Skin epidermis (tissue), 12 donors: ENCODE results near the gene EP400.

ENCODE experiments used
- H3K27ac ChIP-seq, 21 experiments: fragments of 200-600 bp; sonication (generic) in 11 of 21; one replicate each; pipeline ENCODE4 v1.5.0; 2020; ENCODE audit warnings: mild to moderate bottlenecking in 3 of 21, inconsistent platforms in 2 of 21, moderate library complexity in 2 of 21
- H3K4me3 ChIP-seq, 7 experiments: fragments of 200-600 bp; sonication (generic) in 2 of 7; one replicate each; pipeline ENCODE4 v1.5.0; 2020; ENCODE audit warnings: inconsistent platforms in 2 of 7, mild to moderate bottlenecking in 2 of 7, moderate library complexity in 1 of 7

The EP400 gene

GRCh38 chr12:131923260-131923659, 26.5 kb upstream of the EP400 start:
- Histone ChIP-seq H3K27ac (peak overlapping the region in 1 of 21 experiments; percentile 6), H3K4me3 (no peak overlapping the region)

GRCh38 chr12:131927110-131928079, 22.3 kb upstream of the EP400 start:
- peak overlapping the region in 2 of 21 experiments; percentile 62 to 88 for H3K27ac ChIP-seq
- no peak overlapping the region for H3K4me3 ChIP-seq

- peak overlapping the region in 20 of 21 experiments; percentile 62 to 95 (median 87) for H3K27ac ChIP-seq
Measured at GRCh38 chr12:131928080-131928710, 21.5 kb upstream of the EP400 start.

DNA sequence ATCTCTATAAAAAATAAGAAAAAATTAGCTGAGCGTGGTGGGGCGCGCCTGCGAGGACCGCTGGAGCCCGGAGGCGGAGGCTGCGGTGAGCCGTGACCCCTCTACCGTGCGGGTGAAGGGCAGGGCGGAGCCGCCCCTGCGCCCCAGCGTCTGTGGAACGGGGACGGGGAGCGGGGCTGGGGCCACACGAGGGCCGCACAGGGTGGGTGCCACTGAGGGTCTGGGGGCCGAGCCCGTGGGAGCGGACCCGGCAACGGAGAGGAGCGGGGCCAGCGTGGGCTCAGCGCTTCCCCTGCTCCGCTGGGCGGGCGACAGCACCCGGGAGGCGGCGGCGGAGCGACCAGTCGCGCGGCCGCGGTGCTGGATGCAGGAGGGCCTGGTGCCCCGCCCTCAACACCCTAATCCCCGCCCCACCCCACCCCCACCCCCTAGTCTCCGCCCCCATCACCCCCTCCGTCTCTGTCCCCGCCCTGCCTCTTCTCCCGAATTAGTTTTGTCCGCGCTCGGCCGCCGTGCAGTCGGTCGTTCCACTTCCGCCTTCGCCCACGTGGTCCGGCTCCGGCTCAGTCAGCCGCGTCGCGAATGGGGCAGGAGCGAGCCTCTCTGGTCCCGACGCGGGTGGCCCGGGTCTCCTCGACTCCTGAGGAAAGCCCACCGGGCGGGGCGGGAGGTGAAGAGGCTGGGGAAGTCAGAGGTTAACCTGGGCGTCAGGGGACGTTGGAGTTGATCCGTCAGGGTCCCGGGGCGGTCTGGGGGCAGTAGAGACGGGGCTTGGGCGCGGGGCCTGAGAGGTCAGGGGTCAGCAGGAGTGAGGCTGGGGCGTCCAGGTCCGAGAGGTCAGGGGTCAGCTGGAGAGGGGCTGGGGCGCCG, 20.8 kb upstream of the EP400 start, which contains the start of gene PUS1:
PUS1 (plus strand) TSS at position 566 of the 870 bp plus-strand sequence. CDS start 447 bp downstream, outside the sequence.
- H3K4me3 ChIP-seq, result peak within 1 kb of the TSS; percentile 50 to 97 (median 90)
- peak within 1 kb of the TSS; percentile 31 to 95 (median 88) for H3K27ac ChIP-seq

More at GRCh38 chr12:131928080-131928710, 21.5 kb upstream of the EP400 start:
- peak overlapping the region; percentile 50 to 97 (median 90) for H3K4me3 ChIP-seq

GRCh38 chr12:131929581-131930456, 19.9 kb upstream of the EP400 start:
- Histone ChIP-seq H3K4me3 (peak overlapping the region; percentile 50 to 97 (median 90)), H3K27ac (peak overlapping the region in 20 of 21 experiments; percentile 54 to 95 (median 86))

- Histone ChIP-seq H3K4me3 (peak overlapping the region; percentile 50 to 97 (median 90)), H3K27ac (peak overlapping the region in 5 of 21 experiments; percentile 84 to 95 (median 88))
Measured at GRCh38 chr12:131930510-131930909, 19.2 kb upstream of the EP400 start.

DNA sequence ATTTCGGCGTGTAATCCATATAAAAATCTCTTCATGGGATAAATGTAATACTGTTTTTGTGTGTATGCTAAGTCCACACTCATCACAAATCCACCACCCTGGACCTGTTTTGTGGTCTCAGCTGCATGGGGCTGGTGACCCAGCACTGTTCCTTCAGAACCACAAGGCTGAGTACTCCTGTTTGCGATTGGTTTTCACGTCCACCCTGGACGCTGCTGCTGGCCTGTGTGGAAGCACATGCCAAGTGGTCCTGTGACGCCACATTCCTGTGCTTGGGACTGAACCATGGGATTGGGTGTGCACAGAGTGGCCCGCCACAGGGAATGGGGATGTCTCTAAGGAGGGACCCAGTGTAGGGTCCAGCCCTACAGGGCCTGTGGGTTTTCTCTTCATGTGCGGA, 16.4 kb upstream of the EP400 start:
- Histone ChIP-seq H3K27ac (no peak overlapping the region), H3K4me3 (no peak overlapping the region)

- Histone ChIP-seq H3K4me3 (no peak overlapping the region), H3K27ac (no peak overlapping the region)
Measured at GRCh38 chr12:131934535-131934934, 15.2 kb upstream of the EP400 start.

- Histone ChIP-seq H3K27ac (no peak overlapping the region), H3K4me3 (no peak overlapping the region)
Measured at GRCh38 chr12:131938082-131938481, 11.7 kb upstream of the EP400 start.

DNA sequence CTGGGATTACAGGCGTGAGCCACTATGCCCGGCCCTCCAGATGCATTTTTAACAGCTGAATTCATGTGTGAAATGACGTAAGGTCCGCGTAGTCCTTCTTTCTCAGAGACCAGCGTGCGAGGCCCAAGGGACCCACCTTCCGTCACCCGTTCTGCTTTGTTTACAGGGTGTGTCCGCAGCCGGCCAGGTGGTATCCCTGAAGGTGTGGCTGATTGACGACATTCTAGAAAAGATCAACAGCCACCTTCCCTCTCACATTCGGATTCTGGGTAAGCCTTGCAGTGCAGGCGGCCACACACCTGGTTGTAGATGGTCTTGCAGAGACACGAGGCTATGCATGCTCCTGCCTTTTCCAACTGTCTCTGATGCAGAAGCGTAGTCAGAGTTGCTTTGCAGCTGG, 10.7 kb upstream of the EP400 start:
- Histone ChIP-seq H3K27ac (no peak overlapping the region), H3K4me3 (no peak overlapping the region)

DNA sequence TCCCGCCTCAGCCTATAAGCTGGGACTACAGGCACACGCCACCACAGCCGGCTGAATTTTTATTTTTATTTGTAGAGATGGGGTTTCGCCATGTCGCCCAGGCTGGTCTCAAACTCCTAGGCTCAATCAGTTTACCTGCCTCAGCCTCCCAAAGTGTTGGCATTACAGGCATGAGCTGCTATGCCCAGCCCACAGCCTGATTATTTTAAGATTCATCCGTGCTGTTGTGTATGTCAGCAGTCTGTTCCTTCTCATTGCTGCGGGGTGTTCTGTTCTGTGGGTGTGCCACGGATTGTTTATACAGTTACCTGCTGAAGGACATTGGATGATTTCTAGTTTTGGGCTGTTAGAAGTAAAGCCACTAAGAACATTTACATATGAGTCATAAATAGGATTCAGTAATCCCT, 9.6 kb upstream of the EP400 start:
- no peak overlapping the region for H3K4me3 ChIP-seq
- no peak overlapping the region for H3K27ac ChIP-seq

DNA sequence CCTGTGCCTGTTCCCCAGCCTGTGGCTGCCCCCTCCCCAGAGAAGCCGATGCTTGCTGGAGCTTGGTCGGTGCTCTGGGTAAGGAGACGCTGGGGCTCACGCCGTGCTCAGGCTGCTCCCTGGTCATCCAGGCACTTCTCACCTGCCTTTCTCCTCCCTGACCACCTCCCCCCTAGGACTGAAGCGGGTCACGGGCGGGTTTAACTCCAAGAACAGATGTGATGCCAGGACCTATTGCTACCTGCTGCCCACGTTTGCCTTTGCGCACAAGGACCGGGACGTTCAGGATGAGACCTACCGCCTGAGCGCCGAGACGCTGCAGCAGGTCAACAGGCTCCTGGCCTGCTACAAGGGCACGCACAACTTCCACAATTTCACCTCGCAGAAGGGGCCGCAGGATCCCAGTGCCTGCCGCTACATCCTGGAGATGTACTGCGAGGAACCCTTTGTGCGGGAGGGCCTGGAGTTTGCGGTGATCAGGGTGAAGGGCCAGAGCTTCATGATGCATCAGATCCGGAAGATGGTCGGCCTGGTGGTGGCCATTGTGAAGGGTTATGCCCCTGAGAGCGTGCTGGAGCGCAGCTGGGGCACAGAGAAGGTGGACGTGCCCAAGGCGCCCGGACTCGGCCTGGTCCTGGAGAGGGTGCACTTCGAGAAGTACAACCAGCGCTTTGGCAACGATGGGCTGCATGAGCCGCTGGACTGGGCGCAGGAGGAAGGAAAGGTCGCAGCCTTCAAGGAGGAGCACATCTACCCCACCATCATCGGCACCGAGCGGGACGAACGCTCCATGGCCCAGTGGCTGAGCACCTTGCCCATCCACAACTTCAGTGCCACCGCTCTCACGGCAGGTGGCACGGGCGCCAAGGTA, 8.4 kb upstream of the EP400 start:
- H3K27ac ChIP-seq, result no peak overlapping the region
- H3K4me3 ChIP-seq, result no peak overlapping the region

DNA sequence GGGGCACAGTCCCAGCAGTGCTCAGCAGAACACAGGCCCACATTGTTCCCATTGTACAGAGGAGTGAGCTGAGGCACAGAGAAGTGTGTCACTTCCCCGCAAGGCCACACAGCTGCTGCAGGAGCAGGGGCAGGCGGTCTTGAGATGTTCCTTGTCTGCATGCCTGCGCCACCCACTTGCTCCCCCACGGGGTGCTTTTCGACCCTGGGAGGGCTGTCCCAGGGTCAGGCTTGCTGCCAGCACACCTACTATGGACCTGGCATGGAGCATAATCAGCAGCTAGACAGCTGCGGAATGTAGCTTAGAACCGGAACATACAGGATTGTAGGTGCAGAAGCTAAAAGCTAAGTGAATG, 7.8 kb upstream of the EP400 start:
- Histone ChIP-seq H3K4me3 (no peak overlapping the region), H3K27ac (no peak overlapping the region)

- Histone ChIP-seq H3K4me3 (no peak overlapping the region), H3K27ac (no peak overlapping the region)
Measured at GRCh38 chr12:131942671-131943070, 7.1 kb upstream of the EP400 start.

- H3K4me3 ChIP-seq, result no peak overlapping the region
- no peak overlapping the region for H3K27ac ChIP-seq
Measured at GRCh38 chr12:131943389-131943788, 6.4 kb upstream of the EP400 start.

DNA sequence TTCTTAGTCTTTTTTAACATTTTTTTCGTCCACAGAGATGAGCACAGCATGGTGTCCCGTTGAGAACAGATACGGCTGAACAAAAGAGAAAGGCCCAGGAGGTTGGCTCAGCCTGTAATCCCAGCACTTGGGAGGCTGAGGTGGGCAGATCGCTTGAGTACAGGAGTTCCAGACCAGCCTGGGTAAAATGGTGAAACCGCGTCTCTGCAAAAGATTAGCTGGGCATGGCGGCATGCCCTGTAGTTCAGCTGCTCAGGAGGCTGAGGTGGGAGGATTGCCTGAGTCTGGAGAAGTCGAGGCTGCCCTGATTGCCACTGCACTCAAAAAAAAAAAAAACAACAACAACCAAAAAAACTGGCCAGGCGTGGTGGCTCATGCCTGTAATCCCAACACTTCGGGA, 5.9 kb upstream of the EP400 start:
- Histone ChIP-seq H3K27ac (no peak overlapping the region), H3K4me3 (no peak overlapping the region)

DNA sequence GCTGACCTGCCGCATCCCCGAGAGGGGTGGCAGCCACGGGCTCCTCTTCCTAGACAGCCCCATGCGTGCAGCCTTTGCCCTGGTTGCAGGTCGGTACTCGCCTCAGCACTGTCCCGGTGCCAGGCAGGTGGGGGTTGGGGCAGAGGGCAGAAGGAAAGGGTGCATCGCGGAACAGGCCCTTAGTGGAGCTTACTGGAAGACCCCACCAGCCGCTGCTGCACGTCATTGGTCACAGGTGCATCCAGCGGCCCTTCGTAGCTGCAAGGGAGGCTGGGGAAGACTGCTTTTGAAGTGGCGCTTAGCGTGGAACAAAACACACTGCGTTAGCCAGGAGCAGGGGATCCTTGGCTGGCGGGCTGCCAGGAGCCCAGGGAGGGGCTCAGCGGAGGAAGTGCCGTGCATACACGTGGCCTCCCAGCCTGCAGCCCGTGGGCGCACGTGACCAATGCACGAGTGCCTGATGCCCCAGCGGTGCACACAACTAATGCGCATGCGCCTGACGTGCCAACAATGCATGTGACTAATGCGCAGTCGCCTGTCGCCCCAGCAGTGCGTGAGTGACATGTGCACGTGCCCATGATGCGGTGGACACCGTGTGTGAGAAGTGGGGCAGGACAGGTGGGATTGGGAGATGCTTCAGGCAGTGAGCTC, 5.0 kb upstream of the EP400 start:
- no peak overlapping the region for H3K4me3 ChIP-seq

More for the DNA sequence above, 5.0 kb upstream of the EP400 start:
- H3K27ac ChIP-seq, result no peak overlapping the region
